ENCODE data around the gene NQO2.
"Not testable (repeated sequence)": the region's sequence is repeated elsewhere in the genome, so short reads cannot be mapped to it uniquely, and the experiment has no call there.

NQO2 gene

GRCh38 chr6:3057063-3057770, 57.5 kb downstream of the NQO2 start:
- no peak for TF ChIP-seq CTCF (IDR thresholded peaks at IDR 0.05; ENCODE audit: extremely low read depth, missing control alignments)
- no peak for DNase-seq (ENCODE audit: low spot score)

DNA sequence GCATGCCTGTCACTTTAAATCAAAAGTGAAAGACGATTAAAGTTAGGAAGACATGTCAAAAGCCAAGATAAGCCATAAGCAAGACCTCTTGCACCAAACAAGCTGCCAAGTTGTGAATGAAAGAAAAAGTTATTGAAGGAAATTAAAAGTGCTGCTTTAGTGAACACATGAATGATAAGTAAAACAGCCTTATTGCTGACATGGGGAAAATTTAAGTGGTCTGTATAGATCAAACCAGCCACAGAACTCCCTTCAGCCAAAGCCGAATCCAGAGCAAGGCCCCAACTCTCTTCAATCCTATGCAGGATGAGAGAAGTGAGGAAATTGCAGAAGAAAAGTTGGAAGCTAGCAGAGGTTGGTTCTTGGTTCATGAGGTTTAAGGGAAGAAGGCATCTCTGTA, 59.3 kb downstream of the NQO2 start:
- no peak for DNase-seq (ENCODE audit: low spot score)
- no peak for TF ChIP-seq CTCF (IDR thresholded peaks at IDR 0.05; ENCODE audit: extremely low read depth, missing control alignments)

DNA sequence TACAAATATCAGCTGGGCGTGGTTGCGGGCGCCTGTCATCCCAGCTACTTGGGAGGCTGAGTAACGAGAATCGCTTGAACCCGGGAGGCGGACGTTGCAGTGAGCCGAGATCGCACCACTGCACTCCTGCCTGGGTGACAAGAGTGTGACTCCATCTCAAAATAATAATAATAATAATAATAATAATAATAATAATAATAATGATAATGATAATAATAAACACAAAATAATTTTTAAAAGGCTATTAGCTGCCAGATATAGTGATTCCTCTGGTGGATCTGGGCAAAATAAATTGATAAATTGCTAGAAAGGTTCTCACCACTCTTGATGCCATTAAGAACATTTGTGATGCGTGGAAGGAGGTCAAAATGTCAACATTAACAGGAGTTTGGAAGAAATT, 60.4 kb downstream of the NQO2 start:
- not testable (repeated sequence) for DNase-seq (ENCODE audit: low spot score)

DNA sequence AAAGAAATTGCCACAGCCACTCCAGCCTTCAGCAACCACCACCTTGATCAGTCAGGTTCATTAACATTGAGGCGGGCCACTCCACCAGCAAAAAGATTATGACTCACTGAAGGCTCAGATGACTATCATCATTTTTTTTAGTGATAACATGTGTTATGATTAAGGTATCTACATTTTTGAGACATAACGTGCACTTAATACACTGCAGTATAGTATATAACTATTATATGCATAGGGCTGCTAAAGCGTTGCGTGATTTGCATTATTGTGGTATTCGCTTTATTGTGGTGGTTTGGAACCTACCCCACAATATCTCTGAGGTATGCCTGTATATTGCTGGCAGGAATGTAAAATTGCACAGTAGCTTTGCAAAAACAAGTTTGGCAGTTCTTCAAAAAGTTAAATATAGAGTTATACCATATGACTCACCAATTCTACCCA, 61.8 kb downstream of the NQO2 start:
- no peak for DNase-seq (ENCODE audit: low spot score)
- no peak for TF ChIP-seq CTCF (IDR thresholded peaks at IDR 0.05; ENCODE audit: extremely low read depth, missing control alignments)

- DNase-seq (ENCODE audit: low spot score): not testable (repeated sequence)
Measured at GRCh38 chr6:3063340-3063732, 63.6 kb downstream of the NQO2 start.

- TF ChIP-seq CTCF (IDR thresholded peaks at IDR 0.05; ENCODE audit: extremely low read depth, missing control alignments): no peak
- peak; percentile 95 for DNase-seq (ENCODE audit: low spot score)
Measured at GRCh38 chr6:3063733-3064700, 64.3 kb downstream of the NQO2 start.

DNA sequence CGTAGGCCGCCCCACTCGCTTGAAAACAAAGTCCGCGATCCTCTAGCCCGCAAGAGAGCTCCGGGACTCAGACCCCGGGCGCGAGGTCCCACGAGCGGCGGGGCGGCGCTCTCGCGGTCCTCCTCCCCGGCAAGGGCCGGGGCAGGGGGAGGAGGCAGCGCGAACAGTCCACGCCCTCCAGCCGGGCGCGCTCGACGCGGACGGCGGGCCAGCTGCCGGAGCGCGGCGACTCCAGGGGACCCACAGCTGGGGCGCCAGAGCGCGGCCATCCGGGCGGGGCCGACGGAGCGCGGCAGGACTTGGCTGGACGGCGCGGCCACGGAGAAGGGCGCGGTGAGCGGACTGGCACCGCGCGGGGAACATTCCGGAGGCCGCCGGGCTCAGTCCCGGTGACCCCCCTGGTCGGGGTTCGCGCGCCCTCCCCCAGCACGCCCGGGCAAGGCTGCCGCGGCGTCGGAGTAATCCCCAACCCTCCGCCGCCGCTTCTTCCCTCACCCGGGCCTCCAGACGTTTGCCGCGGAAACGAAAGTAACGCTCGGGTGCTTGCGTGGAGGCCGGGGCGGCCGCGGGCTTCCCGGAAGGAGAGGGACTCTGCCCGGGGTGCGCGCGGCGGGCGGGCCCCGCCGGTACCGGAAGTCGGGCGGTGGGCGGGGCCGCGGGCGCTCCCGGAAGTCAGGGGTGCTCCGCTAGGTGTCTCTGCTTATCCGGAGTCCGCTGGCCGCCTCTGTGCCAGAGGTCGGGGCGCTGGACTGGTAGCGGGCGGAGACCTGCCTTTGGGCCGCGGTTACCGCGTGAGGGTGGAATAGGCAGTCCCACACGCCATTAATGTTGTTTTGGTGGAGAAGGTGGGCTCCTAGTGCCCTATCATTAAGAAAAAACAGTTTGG, 68.9 kb downstream of the NQO2 start, which contains the start of gene RIPK1:
Gene RIPK1 (plus strand): TSS at position 166 of the 886 bp plus-strand sequence. CDS start 8,330 bp downstream, outside the sequence.
- TF ChIP-seq CTCF (IDR thresholded peaks at IDR 0.05; ENCODE audit: extremely low read depth, missing control alignments): peak; percentile 31
- DNase-seq (ENCODE audit: low spot score): peak; percentile 98
